Breast epithelium (tissue), 4 donors: Measurements from ENCODE around the gene LRRC36. TPM values are rescaled to one million over a fixed set of nuclear protein-coding genes. Genes with fewer than 3 reads are reported as not detected.
A peak's percentile ranks its signal among the peaks of the same experiment; 100 is the strongest.

ENCODE experiments used
- DNase-seq, 2 donors: peaks; one replicate each; pipeline ENCODE4 v3.0.0-alpha.2; 2019; ENCODE audit warnings: low spot score in 2 of 2
- H3K27ac ChIP-seq, 2 donors: fragments of 200-600 bp; sonication (generic) in 1 of 2; one replicate each; pipeline ENCODE4 v1.5.1; 2016 to 2019; ENCODE audit warnings: mild to moderate bottlenecking in 1 of 2
- H3K27me3 ChIP-seq, 2 donors: fragments of 200-600 bp; sonication (generic) in 1 of 2; one replicate each; pipeline versions ENCODE4 v1.5.1 to v1.6.0; 2017 to 2019; ENCODE audit warnings: control low read depth in 1 of 2, mild to moderate bottlenecking in 1 of 2
- H3K36me3 ChIP-seq: fragments of 200-600 bp; one replicate; pipeline ENCODE4 v1.5.1; 2019
- H3K4me1 ChIP-seq, 2 donors: fragments of 200-600 bp; sonication (generic); one replicate each; pipeline ENCODE4 v1.5.1; 2016 to 2019; ENCODE audit warnings: control low read depth in 1 of 2
- H3K4me3 ChIP-seq, 3 donors: fragments of 200-600 bp; sonication (generic); 1 replicate in 2 of 3; 2 replicates in 1 of 3; pipeline ENCODE4 v1.5.1; 2016 to 2019; ENCODE audit warnings: mild to moderate bottlenecking in 3 of 3, moderate library complexity in 2 of 3
- H3K9me3 ChIP-seq, 2 donors: fragments of 200-600 bp; sonication (generic) in 1 of 2; one replicate each; pipeline ENCODE4 v1.5.1; 2016 to 2019; ENCODE audit warnings: control low read depth in 1 of 2
- POLR2A ChIP-seq: fragments of 450-650 bp; IDR thresholded peaks from one replicate; pipeline ENCODE4 v1.6.1; 2016; ENCODE audit warnings: antibody characterized with exemption, mild to moderate bottlenecking, moderate library complexity
- POLR2AphosphoS5 ChIP-seq, 3 donors: sonication (generic); formaldehyde crosslinking; IDR thresholded peaks; one replicate each; pipeline ENCODE4 v1.6.1; 2017; ENCODE audit warnings: antibody characterized with exemption in 3 of 3
- intact Hi-C: fragments of 100-400 bp; cut with DNase I; formaldehyde crosslinking; loops from one replicate; pipeline ENCODE4 v1.15.1; 2023; ENCODE audit warnings: low total_unique reads
- total RNA-seq, 3 donors: library from RNA; depleted of rRNA; stranded (reverse); fragments of >200 nt; gene quantifications; one replicate each; pipeline ENCODE4 v1.1.0, GENCODE V29; 2016
- TF ChIP-seq, protein P1 (sequence below), 3 donors: fragments of 450-650 bp; IDR thresholded peaks; one replicate each; pipeline ENCODE4 v1.5.1; 2016 to 2017; ENCODE audit warnings: antibody characterized with exemption in 3 of 3, mild to moderate bottlenecking in 3 of 3, moderate library complexity in 3 of 3

Gene LRRC36
- total RNA-seq, 3 donors from 2014 or later: 0.16 to 3.3 (median 0.59) TPM

DNA sequence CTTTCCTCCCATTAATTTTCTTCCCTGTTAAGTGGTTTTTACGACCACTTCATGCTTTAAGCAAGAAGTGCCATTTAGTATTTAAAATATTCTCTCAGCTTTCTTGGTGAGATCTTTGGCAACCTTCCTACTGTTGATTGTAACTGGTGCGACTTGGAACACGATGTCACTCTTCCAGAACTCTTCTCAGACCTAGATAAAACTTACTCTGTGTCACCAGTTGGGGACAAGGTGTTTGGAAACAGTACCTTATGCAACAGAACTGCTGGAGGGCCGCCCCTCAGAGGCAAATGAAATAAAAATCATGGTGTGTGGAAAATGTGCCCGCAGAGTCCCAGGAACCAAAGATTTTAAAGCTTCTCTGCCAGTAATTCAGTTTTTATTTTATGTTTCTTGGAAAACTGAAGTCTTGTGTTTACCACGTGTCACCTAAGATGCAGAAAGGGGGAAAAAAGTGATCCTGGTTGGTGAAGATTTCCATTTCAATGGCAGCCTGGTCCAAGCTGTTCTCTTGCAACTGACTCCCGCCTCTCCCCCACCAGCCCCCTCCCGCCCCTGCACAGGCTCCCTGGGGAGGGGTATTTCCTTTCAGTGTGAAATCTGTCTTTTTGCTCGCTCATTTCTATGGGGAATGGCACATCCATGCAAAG is 97.1 kb downstream of the LRRC36 start:
- no peak overlapping the region for H3K4me3 ChIP-seq
- H3K27ac ChIP-seq: peak overlapping the region in 1 of 2 donors; percentile 21
- no peak for TF ChIP-seq POLR2A
- no peaks in the 10 kb centered on the region for H3K9me3 ChIP-seq
- no peaks in the 10 kb centered on the region for H3K27me3 ChIP-seq
- H3K4me1 ChIP-seq: peaks cover 4 to 12% of the 10 kb centered on the region in 2 donors
- no peaks in the 10 kb centered on the region for H3K36me3 ChIP-seq
- intact Hi-C loops: no loop called here
- DNase-seq: no peak

DNA sequence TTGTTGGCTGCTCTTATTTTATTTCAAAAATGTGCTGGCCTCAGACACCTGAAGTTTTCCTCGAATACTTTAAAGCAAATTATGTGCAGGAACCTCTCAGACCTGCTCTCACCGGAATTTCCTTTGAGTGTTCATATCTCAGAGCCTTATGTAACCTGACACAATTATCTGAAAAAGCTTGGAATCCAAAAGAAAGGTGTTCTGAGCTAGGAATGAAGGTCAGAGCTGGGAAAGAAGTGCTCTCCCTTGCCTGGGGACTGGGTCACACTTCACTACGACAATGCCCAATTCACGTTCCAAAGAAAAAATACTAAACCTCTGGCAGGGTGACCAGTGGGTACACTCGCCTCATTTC is 97.6 kb downstream of the LRRC36 start:
- Histone ChIP-seq H3K4me3 (no peak overlapping the region), H3K4me1 (peaks cover 4 to 14% of the 10 kb centered on the region in 2 donors), H3K27ac (peak overlapping the region; percentile 2 to 21), H3K27me3 (no peaks in the 10 kb centered on the region), H3K9me3 (no peaks in the 10 kb centered on the region), H3K36me3 (no peaks in the 10 kb centered on the region)
- intact Hi-C loops: no loop called here
- no peak for TF ChIP-seq POLR2AphosphoS5 (IDR thresholded peaks at IDR 0.05)
- no peak for TF ChIP-seq POLR2A
- TF ChIP-seq, protein P1, sequence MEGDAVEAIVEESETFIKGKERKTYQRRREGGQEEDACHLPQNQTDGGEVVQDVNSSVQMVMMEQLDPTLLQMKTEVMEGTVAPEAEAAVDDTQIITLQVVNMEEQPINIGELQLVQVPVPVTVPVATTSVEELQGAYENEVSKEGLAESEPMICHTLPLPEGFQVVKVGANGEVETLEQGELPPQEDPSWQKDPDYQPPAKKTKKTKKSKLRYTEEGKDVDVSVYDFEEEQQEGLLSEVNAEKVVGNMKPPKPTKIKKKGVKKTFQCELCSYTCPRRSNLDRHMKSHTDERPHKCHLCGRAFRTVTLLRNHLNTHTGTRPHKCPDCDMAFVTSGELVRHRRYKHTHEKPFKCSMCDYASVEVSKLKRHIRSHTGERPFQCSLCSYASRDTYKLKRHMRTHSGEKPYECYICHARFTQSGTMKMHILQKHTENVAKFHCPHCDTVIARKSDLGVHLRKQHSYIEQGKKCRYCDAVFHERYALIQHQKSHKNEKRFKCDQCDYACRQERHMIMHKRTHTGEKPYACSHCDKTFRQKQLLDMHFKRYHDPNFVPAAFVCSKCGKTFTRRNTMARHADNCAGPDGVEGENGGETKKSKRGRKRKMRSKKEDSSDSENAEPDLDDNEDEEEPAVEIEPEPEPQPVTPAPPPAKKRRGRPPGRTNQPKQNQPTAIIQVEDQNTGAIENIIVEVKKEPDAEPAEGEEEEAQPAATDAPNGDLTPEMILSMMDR (IDR thresholded peaks at IDR 0.05): no peak
- no peak for DNase-seq

DNA sequence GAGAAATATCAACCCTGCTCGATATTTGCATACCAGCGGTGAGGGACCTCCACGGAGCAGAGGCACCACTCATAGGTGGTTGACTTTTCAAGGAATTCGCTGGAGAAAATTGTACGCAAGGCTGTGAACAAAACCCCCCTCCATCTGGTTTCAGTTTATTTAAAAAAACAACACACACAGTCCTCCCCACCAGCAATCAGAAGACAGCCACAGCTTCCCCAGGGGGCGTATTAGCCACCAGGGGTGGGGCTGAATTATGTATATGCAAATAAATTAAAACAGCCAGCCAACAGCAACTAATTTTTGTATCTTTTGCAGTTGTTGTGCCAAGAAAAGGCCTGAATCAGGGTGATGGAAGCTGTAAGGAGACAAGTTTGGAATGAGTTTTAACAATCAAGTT is 98.4 kb downstream of the LRRC36 start:
- TF ChIP-seq, protein P1 (IDR thresholded peaks at IDR 0.05): no peak
- TF ChIP-seq POLR2A (no peak), POLR2AphosphoS5 (IDR thresholded peaks at IDR 0.05) (no peak)
- Histone ChIP-seq H3K36me3 (no peaks in the 10 kb centered on the region), H3K27me3 (no peaks in the 10 kb centered on the region), H3K27ac (no peak overlapping the region), H3K4me3 (no peak overlapping the region), H3K9me3 (no peaks in the 10 kb centered on the region), H3K4me1 (peaks cover 4 to 14% of the 10 kb centered on the region in 2 donors)
- intact Hi-C loops: no loop called here
- DNase-seq: no peak

DNA sequence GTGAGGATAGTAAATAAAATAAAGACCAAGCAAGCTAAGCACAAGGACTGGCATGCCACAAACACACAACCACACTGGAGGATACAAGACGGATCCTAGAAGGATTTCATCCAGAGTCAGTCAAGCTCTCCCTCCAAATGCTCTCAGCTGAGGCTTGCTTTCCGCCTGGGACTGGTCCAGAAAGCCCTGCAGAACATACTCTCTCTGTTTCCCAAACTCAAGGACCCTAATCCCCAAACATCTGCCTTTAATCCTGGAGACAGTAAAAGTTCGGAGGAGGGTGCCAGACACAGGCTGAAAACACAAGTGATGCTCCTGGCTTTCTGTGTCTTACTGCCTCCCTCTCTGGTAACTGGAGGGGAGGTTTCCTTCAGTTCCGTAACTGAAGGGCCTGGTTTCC is 99.0 kb downstream of the LRRC36 start:
- H3K9me3 ChIP-seq: no peaks in the 10 kb centered on the region
- peaks cover 4 to 14% of the 10 kb centered on the region in 2 donors for H3K4me1 ChIP-seq
- peak overlapping the region in 1 of 2 donors; percentile 30 for H3K27ac ChIP-seq
- H3K36me3 ChIP-seq: no peaks in the 10 kb centered on the region
- no peak overlapping the region for H3K4me3 ChIP-seq
- H3K27me3 ChIP-seq: no peaks in the 10 kb centered on the region
- intact Hi-C loops: no loop called here
- TF ChIP-seq POLR2AphosphoS5 (IDR thresholded peaks at IDR 0.05) (no peak), POLR2A (no peak)
- TF ChIP-seq, protein P1 (IDR thresholded peaks at IDR 0.05): no peak
- no peak for DNase-seq

DNA sequence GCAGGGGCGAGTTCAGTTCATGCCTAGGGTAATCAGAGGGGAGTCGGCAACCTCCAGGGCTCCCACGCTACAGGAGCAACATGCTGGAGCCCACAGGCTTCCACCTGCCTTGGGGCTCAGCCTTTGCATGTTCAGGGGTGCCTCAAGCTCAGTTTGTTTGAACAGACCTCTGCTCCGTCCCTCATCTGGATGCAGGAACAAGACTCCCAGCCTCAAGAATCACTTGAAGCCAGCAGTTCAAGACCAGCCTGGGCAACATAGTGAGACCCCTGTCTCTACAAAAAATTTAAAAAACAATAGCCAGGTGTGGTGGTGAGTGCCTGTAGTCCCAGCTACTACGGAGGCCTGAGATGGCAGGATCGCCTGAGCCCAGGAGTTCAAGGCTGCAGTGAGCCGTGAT is 99.4 kb downstream of the LRRC36 start:
- Histone ChIP-seq H3K4me1 (peaks cover 4 to 14% of the 10 kb centered on the region in 2 donors), H3K36me3 (no peaks in the 10 kb centered on the region), H3K9me3 (no peaks in the 10 kb centered on the region), H3K27ac (peak overlapping the region; percentile 30 to 42), H3K4me3 (no peak overlapping the region), H3K27me3 (no peaks in the 10 kb centered on the region)
- TF ChIP-seq, protein P1 (IDR thresholded peaks at IDR 0.05): no peak
- TF ChIP-seq POLR2A (no peak), POLR2AphosphoS5 (IDR thresholded peaks at IDR 0.05) (no peak)
- no peak for DNase-seq
- intact Hi-C loops: no loop called here
